ENCODE measurements around the gene SLAMF7.
"Not testable (repeated sequence)": the region's sequence is repeated elsewhere in the genome, so short reads cannot be mapped to it uniquely, and the experiment has no call there.

The SLAMF7 gene

GRCh38 chr1:160739098-160739511, at the start of gene SLAMF7:
Gene SLAMF7, plus strand, starts transcription at chr1:160739247. Its CDS starts 55 bp downstream, at chr1:160739302.
- no peak for DNase-seq (ENCODE audit: low read depth)

DNA sequence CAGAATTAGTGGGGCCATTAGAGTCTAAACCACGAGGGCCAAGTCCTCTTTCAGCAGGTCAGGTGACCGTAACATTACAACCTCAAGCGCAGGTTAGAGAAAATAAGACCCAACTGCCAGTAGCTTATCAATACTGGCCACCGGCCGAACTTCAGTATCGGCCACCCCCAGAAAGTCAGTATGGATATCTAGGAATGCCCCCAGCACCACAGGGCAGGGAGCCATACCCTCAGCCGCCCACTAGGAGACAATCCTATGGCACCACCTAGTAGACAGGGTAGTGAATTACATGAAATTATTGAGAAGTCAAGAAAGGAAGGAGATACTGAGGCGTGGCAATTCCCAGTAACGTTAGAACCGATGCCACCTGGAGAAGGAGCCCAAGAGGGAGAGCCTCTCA, 46.7 kb upstream of the SLAMF7 start:
- DNase-seq (ENCODE audit: low read depth): not testable (repeated sequence)

- no peak for DNase-seq (ENCODE audit: low read depth)
Observed at GRCh38 chr1:160702100-160702499, 36.9 kb upstream of the SLAMF7 start.

DNA sequence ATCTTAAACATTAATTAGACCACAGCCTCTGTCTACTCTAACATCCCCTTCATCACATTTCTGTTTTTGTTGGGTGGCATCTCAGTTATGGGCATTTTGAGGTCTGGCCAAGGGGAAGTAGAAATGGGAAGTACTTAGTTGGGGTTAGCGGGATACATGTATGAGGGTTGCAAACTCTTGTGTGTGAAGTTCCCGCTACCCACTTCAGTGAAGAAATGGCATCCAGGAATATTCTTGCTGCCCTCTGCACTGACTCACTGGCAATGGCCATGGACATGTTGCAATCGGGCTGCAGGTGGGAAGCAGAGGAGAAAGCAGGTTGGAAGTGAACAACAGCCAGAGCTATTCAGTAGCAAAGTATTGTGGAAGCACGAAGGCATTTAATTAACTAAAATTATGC, 34.8 kb upstream of the SLAMF7 start:
- DNase-seq (ENCODE audit: low read depth): no peak

DNA sequence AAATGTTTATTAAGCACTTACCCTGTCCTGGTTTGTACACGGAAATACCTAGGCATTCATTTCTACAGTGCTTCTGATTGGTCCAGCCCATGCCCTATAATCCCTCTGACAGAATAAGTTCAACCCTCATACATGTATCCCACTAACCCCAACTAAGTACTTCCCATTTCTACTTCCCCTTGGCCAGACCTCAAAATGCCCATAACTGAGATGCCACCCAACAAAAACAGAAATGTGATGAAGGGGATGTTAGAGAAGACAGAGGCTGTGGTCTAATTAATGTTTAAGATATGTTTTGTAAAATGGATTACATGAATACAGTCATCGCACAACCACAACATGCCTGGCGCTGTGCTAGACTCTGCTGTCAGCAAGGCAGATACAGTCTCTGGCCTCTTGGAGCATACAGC, 33.8 kb upstream of the SLAMF7 start:
- not testable (repeated sequence) for DNase-seq (ENCODE audit: low read depth)

DNA sequence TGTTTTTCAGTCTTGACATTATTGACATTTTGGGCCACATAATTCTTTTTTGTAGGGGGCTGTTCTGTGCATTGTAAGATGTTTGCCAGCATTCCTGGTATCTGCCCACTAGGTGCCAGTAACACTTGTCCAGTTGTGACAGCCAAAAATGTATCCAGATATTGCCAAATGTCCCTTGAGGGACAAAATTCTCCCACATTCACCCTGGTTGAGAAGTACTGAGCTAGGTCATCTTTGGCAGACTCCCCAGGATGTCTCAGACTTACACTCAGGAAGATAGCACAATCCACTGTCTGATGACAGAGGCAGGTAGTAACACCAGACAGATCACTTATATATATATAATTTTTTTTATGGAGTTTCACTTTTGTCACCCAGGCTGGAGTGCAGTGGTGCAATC, 33.3 kb upstream of the SLAMF7 start:
- no peak for DNase-seq (ENCODE audit: low read depth)

DNA sequence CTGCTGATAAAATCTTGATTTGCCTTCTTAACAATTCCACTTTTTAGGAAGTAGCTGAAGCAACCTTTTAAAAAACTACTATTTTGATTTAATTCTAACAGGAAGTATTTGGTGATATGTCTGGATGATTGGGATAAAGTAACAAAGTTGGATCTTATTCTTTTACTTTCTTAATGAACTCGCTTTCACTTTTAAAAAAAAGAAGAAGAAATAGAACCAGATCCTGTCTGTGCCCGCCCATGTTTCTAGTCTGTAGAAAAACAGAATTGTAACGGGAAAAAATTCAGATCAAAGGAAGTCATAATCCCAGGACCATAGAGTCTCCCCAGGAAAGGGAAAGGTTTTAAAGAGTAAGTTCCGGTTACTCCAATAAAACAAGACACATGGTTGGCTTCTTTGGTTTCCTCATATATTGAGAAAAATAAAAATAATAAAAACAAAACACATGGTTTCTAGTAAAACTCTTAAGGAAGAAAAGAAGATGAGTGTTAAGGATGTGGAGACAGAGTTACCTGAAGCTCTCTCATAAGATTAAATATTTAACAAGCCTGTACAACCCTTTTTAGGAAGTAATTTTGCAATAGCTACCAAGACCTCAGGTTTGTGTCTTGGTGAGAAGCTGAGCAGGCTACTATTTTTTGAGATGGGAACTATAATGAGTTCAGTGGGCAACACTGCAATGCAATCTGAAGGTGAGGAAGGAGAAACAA, 32.4 kb upstream of the SLAMF7 start:
- no peak for DNase-seq (ENCODE audit: low read depth)

DNA sequence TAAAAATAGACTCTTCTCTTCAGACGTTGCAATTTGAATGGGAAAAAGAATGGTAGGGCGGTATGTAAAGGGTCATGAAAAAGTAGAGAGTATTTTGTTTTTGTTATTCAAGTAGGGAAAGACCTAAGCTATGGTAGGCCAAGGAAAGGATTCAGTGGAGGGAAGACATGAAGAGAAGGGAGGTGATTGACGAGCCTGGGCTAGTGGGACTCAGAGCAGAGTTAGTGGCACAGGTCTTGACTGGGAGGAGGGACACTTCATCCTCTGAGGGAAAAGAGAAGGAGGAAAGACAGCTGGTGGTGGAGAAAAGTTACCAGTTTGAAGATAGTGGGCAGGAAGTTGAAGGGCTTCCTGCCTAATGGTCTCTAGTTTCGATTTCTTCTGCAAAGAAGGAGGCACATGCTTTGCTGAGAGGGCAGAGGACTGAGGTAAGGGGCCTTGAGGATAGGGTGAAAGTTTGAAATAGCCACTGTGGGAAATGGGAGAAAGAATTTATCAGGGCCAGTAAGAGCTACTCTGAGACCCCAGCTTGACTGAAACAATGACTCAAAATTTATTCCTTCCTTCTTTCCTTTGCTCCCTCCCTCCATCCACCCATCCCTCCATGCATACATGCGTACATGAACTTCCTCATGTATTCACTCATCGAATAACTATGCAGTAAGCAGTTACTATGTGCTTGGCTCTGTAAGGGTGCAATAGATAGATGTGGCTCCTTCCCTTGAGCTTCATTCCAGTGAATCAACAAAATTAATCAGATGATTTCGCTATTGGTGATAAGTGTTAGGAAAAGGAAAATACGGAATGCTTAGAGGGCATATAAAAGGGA, 31.6 kb upstream of the SLAMF7 start:
- DNase-seq (ENCODE audit: low read depth): no peak

- no peak for DNase-seq (ENCODE audit: low read depth)
Observed at GRCh38 chr1:160708118-160708517, 30.9 kb upstream of the SLAMF7 start.

DNA sequence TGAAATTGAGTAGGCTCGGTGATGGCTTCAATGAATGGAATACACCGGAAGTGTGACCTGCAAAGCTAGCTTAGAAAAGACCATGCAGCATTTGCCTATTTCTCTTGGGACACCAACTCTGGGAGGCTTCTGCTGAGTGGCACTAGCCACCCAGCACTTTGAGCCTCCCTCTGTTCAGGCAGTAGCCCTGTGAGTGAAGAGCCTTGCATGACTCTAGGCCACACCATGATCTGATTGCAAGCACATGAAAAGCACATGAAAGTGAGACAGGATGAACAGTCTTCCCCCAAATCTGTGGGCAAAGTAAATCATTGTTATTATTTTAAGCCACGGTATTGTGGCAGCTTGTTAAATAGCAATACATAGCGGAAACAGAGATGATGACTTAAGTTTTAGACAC, 30.2 kb upstream of the SLAMF7 start:
- no peak for DNase-seq (ENCODE audit: low read depth)

- DNase-seq (ENCODE audit: low read depth): no peak
Observed at GRCh38 chr1:160709715-160710114, 29.3 kb upstream of the SLAMF7 start.

DNA sequence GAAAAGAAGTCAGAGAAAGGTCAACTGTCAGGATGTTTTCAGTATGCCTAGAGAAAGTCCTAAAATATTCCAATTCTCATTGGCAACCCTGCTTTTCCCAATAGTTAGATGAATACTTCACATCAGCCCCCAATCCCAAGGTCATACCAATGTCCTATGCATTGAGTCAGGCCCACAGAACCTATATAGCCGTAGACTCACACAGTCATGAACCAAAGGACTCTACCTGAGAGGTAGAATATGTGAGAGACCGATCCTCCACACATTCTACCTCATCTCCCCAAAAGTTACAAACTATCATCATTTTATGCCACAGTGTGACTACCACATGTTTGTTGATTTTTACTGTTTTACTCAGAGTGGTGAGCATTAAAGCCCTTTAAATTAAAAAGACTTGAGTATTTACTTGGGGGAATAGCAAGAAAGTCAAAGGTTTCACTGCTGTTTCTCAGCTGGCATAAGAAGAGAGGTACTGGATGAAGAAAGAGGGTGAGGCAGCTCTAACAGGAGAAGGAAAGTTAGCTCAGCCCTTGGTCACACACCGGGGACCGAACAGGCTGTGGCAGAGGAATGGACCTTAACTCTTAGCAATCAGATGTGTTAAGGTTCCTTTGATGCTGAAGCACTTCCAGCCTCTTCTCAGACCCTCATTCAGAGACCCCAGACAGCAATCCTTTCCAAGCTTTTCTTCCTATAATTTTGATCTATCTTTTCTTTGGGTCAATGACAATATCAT, 28.4 kb upstream of the SLAMF7 start:
- no peak for DNase-seq (ENCODE audit: low read depth)

DNA sequence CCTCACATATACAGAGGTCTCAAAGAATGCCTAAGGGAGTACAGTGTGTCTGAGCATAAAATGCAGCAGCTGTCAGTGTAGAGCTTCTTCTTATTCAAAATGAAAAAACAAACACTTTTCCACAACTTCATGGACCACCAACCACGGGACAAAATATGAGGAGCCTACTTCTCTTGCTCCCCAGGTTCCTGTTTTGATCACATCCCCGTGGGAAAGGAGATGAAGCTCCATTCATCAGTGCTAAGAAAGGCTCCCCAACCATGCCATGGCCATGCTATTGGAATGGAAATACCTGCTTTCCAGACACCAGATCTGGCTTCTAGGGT, 27.8 kb upstream of the SLAMF7 start:
- DNase-seq (ENCODE audit: low read depth): no peak

- no peak for DNase-seq (ENCODE audit: low read depth)
Observed at GRCh38 chr1:160711602-160712311, 27.3 kb upstream of the SLAMF7 start, which contains the start of gene CD48. Gene CD48, minus strand, starts transcription at chr1:160711822. Its CDS starts 59 bp downstream, at chr1:160711763.

GRCh38 chr1:160712525-160713080, 26.4 kb upstream of the SLAMF7 start:
- not testable (repeated sequence) for DNase-seq (ENCODE audit: low read depth)

DNA sequence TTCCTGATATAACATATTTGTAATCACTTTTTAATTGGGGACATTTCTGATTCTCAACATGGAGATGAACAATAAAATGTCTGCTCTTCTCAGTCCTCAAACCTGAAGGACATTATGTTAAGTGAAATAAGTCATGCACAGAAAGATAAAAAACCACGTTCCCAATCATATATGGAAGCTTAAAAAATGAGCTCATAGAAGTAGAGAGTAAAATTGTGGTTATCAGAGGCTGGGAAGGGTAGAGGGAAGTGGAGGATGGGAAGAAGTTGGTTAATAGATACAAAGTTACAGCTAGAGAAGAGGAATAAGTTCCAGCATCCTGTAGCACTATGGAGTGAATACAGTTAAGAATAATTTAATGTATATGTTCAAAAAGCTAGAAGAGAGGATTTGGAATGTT, 25.9 kb upstream of the SLAMF7 start:
- no peak for DNase-seq (ENCODE audit: low read depth)

DNA sequence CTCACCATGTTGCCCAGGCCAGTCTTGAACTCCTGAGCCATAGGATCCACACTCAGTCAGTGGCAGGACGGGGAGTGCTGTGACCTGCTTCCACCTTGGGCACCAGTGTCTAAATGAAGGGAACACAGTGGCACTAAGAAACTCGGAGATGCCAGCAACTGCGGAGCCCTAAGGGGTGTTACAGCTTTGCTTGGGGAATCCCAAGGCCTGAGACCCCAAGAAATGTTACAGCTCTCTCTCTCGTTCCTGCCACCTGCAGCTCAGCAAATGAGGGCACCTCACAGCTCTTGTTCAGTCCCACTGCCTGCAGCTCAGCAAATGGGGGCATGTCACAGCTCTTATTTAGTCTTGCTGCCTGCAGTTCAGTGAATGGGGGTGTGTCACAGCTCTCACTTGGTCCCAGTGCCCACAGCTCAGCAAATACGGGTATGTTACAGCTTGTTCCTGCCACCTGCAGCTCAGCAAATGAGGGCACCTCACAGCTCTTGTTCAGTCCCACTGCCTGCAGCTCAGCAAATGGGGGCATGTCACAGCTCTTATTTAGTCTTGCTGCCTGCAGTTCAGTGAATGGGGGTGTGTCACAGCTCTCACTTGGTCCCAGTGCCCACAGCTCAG, 24.9 kb upstream of the SLAMF7 start:
- DNase-seq (ENCODE audit: low read depth): not testable (repeated sequence)

DNA sequence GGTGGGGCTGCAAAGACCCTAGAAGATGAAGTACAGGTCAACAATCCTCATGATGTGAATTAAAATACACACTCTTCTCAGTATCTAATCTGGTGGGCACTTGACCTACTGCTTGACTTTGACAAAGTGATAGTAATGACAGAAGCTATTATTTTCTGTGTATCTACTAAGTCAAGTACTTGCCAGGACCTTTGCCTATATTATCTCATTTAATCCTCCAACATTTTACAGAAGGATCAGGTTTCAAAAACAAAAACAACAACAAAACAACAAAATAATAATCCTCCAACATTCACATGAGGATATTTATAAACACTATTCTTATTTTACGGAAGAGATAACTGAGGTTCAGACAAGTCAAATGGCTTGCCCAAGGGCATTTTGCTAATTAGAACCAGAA, 23.0 kb upstream of the SLAMF7 start:
- DNase-seq (ENCODE audit: low read depth): no peak

DNA sequence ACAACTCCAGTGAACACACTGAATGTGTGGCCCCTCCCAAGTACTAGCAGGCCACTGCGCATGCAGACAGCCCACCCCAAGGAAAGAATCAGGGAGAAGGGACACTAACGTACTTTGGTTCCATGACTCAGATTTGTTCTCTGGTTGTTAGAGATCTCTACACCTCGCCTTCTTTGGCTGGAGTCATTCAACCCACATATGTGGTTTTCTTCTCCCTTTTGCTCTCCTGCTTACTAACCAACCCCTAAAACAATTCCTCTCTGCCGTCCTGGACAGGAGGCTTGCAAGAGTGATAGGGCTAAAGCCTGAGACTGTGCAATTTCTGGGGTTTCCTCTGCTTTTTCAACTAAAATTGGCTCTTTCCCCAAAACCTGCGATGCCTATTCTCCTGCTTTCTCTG, 21.7 kb upstream of the SLAMF7 start:
- no peak for DNase-seq (ENCODE audit: low read depth)

GRCh38 chr1:160718210-160718609, 20.8 kb upstream of the SLAMF7 start:
- no peak for DNase-seq (ENCODE audit: low read depth)

DNA sequence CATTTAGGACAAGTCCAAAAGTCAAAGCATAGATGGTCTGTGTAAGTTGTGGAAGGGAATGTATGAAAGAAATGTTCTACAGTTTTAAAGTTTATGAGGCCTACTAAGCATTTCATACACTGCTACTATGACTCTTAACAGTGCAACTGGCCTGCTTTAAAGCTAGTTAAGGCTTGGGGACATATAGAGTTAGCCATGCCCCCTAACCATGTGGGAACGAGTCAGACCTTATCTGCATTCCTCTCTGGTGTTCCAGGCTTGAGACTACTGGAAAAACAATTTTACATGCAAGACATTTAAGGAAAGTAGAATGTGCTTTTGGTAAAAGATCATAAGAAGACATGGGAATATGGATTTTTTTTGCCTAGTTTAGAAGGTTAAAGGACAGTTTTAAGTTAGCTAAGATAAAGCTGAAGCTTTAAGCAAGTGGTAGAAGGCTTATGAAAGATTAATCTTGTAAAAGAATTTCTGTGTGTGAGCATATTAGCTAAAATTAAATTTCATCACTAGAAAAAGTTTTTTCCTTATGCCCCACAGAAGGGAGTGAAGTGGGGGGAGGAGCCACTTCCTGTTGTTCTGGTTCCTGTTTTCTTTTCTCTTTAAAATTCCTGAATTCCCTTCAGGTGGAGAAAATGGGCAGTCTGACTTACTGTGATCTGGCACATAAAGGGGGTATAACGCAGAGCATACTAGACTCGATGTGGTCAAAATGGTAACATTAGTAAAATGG, 18.5 kb upstream of the SLAMF7 start:
- no peak for DNase-seq (ENCODE audit: low read depth)

Data from HS-27A (cell line).